GM19193 (cell line): ENCODE results near the gene EEF1A2.

Experiments
- POLR2A ChIP-seq: IDR thresholded peaks from 4 replicates; pipeline ENCODE4 v1.6.1; 2011; ENCODE audit not compliant: insufficient read depth, insufficient read length; ENCODE audit errors: extremely low read depth

EEF1A2 gene

GRCh38 chr20:63477944-63478343 lies 20.9 kb downstream of the EEF1A2 start:
- no peak for TF ChIP-seq POLR2A

GRCh38 chr20:63477061-63477616 lies 21.7 kb downstream of the EEF1A2 start:
- no peak for TF ChIP-seq POLR2A

GRCh38 chr20:63475209-63475608 lies 23.7 kb downstream of the EEF1A2 start:
- no peak for TF ChIP-seq POLR2A

- TF ChIP-seq POLR2A: no peak
These were observed 25.1 kb downstream of the EEF1A2 start for GRCh38 chr20:63473555-63474449.

GRCh38 chr20:63472862-63473390 lies 26.0 kb downstream of the EEF1A2 start:
- TF ChIP-seq POLR2A: no peak

- no peak for TF ChIP-seq POLR2A
These were observed 26.7 kb downstream of the EEF1A2 start, which contains the start of gene KCNQ2 for GRCh38 chr20:63471981-63472831. TSS of gene KCNQ2 (minus strand) at chr20:63472655. CDS start at chr20:63472463, 192 bp downstream.

- TF ChIP-seq POLR2A: no peak
These were observed 27.2 kb downstream of the EEF1A2 start for GRCh38 chr20:63471717-63471980.

GRCh38 chr20:63471002-63471716 lies 27.7 kb downstream of the EEF1A2 start:
- no peak for TF ChIP-seq POLR2A

GRCh38 chr20:63470410-63470809 lies 28.5 kb downstream of the EEF1A2 start:
- TF ChIP-seq POLR2A: no peak

GRCh38 chr20:63469713-63470101 lies 29.2 kb downstream of the EEF1A2 start:
- TF ChIP-seq POLR2A: no peak

- TF ChIP-seq POLR2A: no peak
These were observed 29.7 kb downstream of the EEF1A2 start for GRCh38 chr20:63469019-63469712.

- TF ChIP-seq POLR2A: no peak
These were observed 30.5 kb downstream of the EEF1A2 start for GRCh38 chr20:63468421-63468820.

- TF ChIP-seq POLR2A: no peak
These were observed 31.4 kb downstream of the EEF1A2 start for GRCh38 chr20:63467294-63468083.
